Thyroid gland (tissue), 4 donors: ENCODE measurements around the gene DNAAF9.

Source experiments
- POLR2A ChIP-seq, 2 donors: fragments of 450-650 bp; IDR thresholded peaks; one replicate each; pipeline ENCODE4 v1.6.1; 2017; ENCODE audit warnings: antibody characterized with exemption in 2 of 2, mild to moderate bottlenecking in 2 of 2, moderate library complexity in 1 of 2
- TF ChIP-seq, protein P1 (sequence below), 6 experiments: fragments of 200-600 bp in 3 of 6; fragments of 450-650 bp in 3 of 6; sonication (generic) in 3 of 6; IDR thresholded peaks; one replicate each; pipeline ENCODE4 v1.5.1; 2016 to 2019; ENCODE audit warnings: antibody characterized with exemption in 6 of 6, mild to moderate bottlenecking in 2 of 6, inconsistent platforms in 1 of 6, moderate library complexity in 1 of 6

DNA sequence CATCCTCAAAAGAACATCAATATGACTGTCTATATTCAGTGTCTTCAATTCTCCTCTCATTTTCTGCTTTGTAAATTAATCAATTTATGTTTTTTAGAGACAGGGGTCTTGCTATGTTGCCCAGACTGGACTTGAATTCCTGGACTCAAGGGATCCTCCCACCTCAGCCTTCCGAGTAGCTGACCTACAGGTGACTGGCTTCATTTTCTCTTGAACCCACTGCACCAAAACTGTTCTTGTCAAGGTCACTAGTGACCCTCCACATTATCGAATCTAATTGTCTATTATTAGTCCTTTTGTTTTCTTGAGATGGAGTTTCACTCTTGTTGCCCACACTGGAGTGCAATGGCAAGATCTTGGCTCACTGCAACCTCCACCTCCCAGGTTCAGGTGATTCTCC lies 3.7 kb downstream of the DNAAF9 start:
- TF ChIP-seq, protein P1, sequence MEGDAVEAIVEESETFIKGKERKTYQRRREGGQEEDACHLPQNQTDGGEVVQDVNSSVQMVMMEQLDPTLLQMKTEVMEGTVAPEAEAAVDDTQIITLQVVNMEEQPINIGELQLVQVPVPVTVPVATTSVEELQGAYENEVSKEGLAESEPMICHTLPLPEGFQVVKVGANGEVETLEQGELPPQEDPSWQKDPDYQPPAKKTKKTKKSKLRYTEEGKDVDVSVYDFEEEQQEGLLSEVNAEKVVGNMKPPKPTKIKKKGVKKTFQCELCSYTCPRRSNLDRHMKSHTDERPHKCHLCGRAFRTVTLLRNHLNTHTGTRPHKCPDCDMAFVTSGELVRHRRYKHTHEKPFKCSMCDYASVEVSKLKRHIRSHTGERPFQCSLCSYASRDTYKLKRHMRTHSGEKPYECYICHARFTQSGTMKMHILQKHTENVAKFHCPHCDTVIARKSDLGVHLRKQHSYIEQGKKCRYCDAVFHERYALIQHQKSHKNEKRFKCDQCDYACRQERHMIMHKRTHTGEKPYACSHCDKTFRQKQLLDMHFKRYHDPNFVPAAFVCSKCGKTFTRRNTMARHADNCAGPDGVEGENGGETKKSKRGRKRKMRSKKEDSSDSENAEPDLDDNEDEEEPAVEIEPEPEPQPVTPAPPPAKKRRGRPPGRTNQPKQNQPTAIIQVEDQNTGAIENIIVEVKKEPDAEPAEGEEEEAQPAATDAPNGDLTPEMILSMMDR (IDR thresholded peaks at IDR 0.05): no peak
- no peak for TF ChIP-seq POLR2A (IDR thresholded peaks at IDR 0.05)
